ENCODE data around the gene LIPC. TPM values are rescaled to one million over a fixed set of nuclear protein-coding genes. Genes with fewer than 3 reads are reported as not detected.
A peak's percentile ranks its signal among the peaks of the same experiment; 100 is the strongest.

The LIPC gene
- total and polyA plus RNA-seq, 8 donors = 0.23 to 7.5 (median 0.76) TPM; not detected in 4

DNA sequence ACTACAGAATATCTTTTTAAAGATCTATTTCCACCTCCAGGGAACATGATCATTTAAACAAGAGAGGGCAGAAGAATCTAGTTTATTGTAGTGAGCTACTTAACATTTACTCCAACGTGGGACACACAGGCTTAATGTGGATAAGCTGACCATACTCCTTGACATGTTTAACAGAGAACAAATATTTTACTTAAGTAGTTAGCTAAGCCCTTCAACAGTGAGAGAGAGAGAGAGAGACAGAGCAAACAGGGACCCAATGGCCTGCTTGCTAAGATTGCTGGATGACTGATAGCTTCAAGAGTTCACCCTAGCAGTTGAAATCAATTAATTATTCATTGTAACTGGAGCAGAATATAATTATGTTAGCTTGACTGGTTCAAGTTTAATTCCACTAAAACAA lies 159.1 kb downstream of the LIPC start:
- H3K27me3 ChIP-seq = no peaks in the 10 kb centered on the region
- peaks cover 0 to 14% (median 0%) of the 10 kb centered on the region in 4 donors for H3K4me1 ChIP-seq
- WGBS, 5 donors = 14 to 39% (median 37%) methylated on average over 1 of the region's 1 CpG
- H3K4me3 ChIP-seq = no peak overlapping the region
- H3K36me3 ChIP-seq = peaks cover 0 to 12% (median 7%) of the 10 kb centered on the region in 4 donors
- no peak overlapping the region for H3K27ac ChIP-seq
- TF ChIP-seq POLR2AphosphoS5 (IDR thresholded peaks at IDR 0.05) (no peak), POLR2A (IDR thresholded peaks at IDR 0.05) (no peak), EP300 (IDR thresholded peaks at IDR 0.05) (no peak)
- TF ChIP-seq, protein P1, sequence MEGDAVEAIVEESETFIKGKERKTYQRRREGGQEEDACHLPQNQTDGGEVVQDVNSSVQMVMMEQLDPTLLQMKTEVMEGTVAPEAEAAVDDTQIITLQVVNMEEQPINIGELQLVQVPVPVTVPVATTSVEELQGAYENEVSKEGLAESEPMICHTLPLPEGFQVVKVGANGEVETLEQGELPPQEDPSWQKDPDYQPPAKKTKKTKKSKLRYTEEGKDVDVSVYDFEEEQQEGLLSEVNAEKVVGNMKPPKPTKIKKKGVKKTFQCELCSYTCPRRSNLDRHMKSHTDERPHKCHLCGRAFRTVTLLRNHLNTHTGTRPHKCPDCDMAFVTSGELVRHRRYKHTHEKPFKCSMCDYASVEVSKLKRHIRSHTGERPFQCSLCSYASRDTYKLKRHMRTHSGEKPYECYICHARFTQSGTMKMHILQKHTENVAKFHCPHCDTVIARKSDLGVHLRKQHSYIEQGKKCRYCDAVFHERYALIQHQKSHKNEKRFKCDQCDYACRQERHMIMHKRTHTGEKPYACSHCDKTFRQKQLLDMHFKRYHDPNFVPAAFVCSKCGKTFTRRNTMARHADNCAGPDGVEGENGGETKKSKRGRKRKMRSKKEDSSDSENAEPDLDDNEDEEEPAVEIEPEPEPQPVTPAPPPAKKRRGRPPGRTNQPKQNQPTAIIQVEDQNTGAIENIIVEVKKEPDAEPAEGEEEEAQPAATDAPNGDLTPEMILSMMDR (IDR thresholded peaks at IDR 0.05) = no peak
- no peaks in the 10 kb centered on the region for H3K9me3 ChIP-seq
- peak in 1 of 2 donors; percentile 25 for DNase-seq
- intact Hi-C loops (cut with DNase I; ENCODE audit: low total_unique reads) = no loop called here

DNA sequence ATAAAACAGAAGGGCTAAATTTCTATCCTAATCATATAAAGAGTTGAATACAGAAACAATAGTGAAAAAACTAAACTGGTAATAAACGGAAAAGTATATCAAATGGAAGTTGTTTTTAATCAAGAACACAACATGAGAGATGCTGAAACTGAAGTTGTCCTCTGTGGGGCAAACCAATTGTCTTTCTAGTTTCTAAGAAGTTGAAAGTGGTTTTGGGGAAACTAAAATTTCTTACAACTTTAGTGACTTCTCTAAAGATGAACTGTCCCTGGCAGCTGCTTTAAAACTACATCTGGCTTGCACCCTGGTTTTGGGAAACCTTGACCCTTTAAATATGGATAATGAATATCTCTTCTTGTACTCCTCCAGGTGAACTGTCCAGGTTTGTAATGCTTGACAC lies 162.1 kb downstream of the LIPC start:
- WGBS, 5 donors = 49 to 93% (median 88%) methylated on average over 1 of the region's 1 CpG
- H3K9me3 ChIP-seq = no peaks in the 10 kb centered on the region
- no peaks in the 10 kb centered on the region for H3K27me3 ChIP-seq
- peaks cover 0 to 30% (median 25%) of the 10 kb centered on the region in 4 donors for H3K36me3 ChIP-seq
- H3K4me1 ChIP-seq = peaks cover 0 to 14% (median 0%) of the 10 kb centered on the region in 4 donors
- intact Hi-C loops (cut with DNase I; ENCODE audit: low total_unique reads) = no loop called here
- no peak overlapping the region for H3K27ac ChIP-seq
- no peak for DNase-seq
- H3K4me3 ChIP-seq = no peak overlapping the region
- TF ChIP-seq POLR2A (IDR thresholded peaks at IDR 0.05) = no peak
- TF ChIP-seq EP300 (IDR thresholded peaks at IDR 0.05) = no peak
- TF ChIP-seq, protein P1 (IDR thresholded peaks at IDR 0.05) = no peak
- TF ChIP-seq POLR2AphosphoS5 (IDR thresholded peaks at IDR 0.05) = no peak

DNA sequence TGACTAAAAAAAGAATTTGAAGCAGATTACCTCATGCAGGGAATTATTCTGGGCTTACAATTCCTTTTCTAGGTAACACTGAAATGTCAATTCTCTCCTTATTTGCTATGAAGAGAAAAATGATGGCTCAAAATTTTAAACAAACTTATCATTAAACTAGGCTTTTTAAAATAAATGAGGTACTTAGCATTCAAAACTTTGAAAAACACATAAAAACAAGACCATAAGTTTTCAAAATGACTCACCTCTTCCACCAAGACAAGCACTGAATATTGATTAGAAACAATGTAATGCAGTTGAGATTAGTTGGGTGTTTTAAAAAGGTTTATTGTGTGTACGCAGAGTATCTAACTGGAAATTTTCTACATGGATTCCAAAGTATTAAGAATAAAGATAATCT lies 163.1 kb downstream of the LIPC start:
- Histone ChIP-seq H3K27ac (no peak overlapping the region), H3K36me3 (peaks cover 0 to 36% (median 27%) of the 10 kb centered on the region in 4 donors), H3K27me3 (no peaks in the 10 kb centered on the region), H3K9me3 (no peaks in the 10 kb centered on the region), H3K4me3 (no peak overlapping the region), H3K4me1 (peaks cover 0 to 14% (median 0%) of the 10 kb centered on the region in 4 donors)
- DNase-seq = no peak
- 90 to 100% (median 93%) methylated on average over 1 of the region's 1 CpG for WGBS, 5 donors
- intact Hi-C loops (cut with DNase I; ENCODE audit: low total_unique reads) = no loop called here
- TF ChIP-seq POLR2AphosphoS5 (IDR thresholded peaks at IDR 0.05) = no peak
- TF ChIP-seq POLR2A (IDR thresholded peaks at IDR 0.05) = no peak
- TF ChIP-seq, protein P1 (IDR thresholded peaks at IDR 0.05) = no peak
- no peak for TF ChIP-seq EP300 (IDR thresholded peaks at IDR 0.05)

DNA sequence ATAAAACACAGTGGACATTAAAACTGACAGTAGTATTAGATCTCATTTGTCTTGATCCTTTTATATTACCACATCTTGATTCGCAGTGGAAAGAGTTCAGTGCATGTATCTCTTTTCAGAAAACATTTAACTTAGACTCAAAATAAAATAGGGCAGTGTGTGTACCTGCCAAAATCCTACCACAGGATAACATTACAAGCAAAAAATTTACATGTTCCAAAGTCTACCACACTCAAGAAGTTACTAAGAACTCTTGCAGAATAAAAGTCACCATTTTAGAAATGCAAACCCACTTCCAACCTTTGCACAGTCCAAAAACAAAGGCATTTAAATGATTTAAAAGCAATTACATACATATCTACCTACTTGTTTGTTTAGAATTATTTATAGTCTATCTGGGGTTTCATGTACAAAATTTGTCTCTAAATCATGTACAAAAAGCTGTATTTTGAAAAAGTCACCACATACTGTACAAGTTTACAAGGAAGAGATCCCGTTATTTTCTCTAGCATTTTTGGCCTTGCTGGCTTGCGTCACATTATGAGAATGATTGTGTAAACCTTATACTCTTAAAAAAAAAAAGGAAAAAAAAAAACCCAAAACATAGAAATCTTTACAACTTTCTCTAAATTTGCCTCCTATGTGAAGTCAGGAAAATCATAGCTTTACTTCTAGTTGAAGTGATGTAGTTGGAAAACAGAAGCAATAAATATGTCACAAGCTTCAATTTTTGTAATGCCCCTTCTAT lies 163.9 kb downstream of the LIPC start:
- H3K27ac ChIP-seq = no peak overlapping the region
- H3K27me3 ChIP-seq = no peaks in the 10 kb centered on the region
- H3K9me3 ChIP-seq = no peaks in the 10 kb centered on the region
- H3K4me1 ChIP-seq = peaks cover 0 to 8% (median 0%) of the 10 kb centered on the region in 4 donors
- H3K36me3 ChIP-seq = peaks cover 0 to 36% (median 27%) of the 10 kb centered on the region in 4 donors
- WGBS, 5 donors = 80 to 87% (median 84%) methylated on average over 3 of the region's 3 CpGs
- TF ChIP-seq EP300 (IDR thresholded peaks at IDR 0.05) (no peak), POLR2A (IDR thresholded peaks at IDR 0.05) (no peak), POLR2AphosphoS5 (IDR thresholded peaks at IDR 0.05) (no peak)
- TF ChIP-seq, protein P1 (IDR thresholded peaks at IDR 0.05) = no peak
- intact Hi-C loops (cut with DNase I; ENCODE audit: low total_unique reads) = no loop called here
- no peak overlapping the region for H3K4me3 ChIP-seq
- DNase-seq = no peak

Measured in stomach (tissue), 9 donors.